ENCODE measurements around the gene DNM3.

DNA sequence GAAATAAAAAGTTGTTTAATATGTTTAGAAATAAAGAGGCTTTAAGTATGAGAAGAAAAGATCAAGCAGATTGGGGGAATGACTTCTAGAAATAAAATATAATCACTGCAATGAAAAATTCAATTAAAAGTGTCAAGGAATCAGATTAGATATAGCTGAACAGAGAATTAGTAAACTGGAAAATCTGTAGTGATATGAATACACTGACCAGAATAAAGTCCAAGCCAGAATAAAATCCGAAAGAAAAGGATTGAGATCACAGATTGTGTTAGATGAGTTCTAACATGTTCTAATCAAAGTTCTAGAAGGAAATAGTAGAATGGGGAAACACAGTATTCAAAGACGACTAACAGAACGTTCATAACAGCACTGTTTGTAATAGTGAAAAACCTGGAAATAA is 506.1 kb downstream of the DNM3 start:
- no peak for TF ChIP-seq CTCF (IDR thresholded peaks at IDR 0.05; ENCODE audit: low read length)
- no peak for TF ChIP-seq EZH2phosphoT487 (IDR thresholded peaks at IDR 0.05; ENCODE audit: low read length)
